Smooth muscle cell (in vitro differentiated cells): ENCODE results near the gene SH2B3. TPM values are rescaled to one million over a fixed set of nuclear protein-coding genes. Genes with fewer than 3 reads are reported as not detected.

Source experiments
- DNase-seq: peaks from one replicate; lab custom pipeline; 2025; ENCODE audit not compliant: unreplicated experiment; lab: John Stamatoyannopoulos, UW
- H2AFZ ChIP-seq: fragments of 200-600 bp; sonication (generic); 2 replicates; pipeline ENCODE4 v1.6.0; 2016; ENCODE audit warnings: antibody characterized with exemption, low read depth, mild to moderate bottlenecking
- H3F3A ChIP-seq: fragments of 200-600 bp; sonication (generic); 2 replicates; pipeline ENCODE4 v1.6.0; 2017; ENCODE audit warnings: antibody characterized with exemption, low read depth
- H3K27ac ChIP-seq: fragments of 200-600 bp; sonication (generic); 2 replicates; pipeline ENCODE4 v1.5.1; 2016; ENCODE audit warnings: low read depth, mild to moderate bottlenecking
- H3K27me3 ChIP-seq: fragments of 200-600 bp; sonication (generic); 2 replicates; pipeline ENCODE4 v1.6.1; 2016; ENCODE audit warnings: low read depth, mild to moderate bottlenecking
- H3K36me3 ChIP-seq: fragments of 200-600 bp; sonication (generic); 2 replicates; pipeline ENCODE4 v1.5.1; 2016; ENCODE audit warnings: low read depth
- H3K4me1 ChIP-seq: fragments of 200-600 bp; sonication (generic); 2 replicates; pipeline ENCODE4 v1.5.1; 2016; ENCODE audit warnings: low read depth
- H3K4me2 ChIP-seq: fragments of 200-600 bp; sonication (generic); 2 replicates; pipeline ENCODE4 v1.6.0; 2016; ENCODE audit warnings: mild to moderate bottlenecking
- H3K4me3 ChIP-seq: fragments of 200-600 bp; sonication (generic); 2 replicates; pipeline ENCODE4 v1.5.1; 2016; ENCODE audit warnings: mild to moderate bottlenecking
- H3K79me2 ChIP-seq: fragments of 200-600 bp; sonication (generic); 2 replicates; pipeline ENCODE4 v1.6.0; 2016; ENCODE audit warnings: low read depth, mild to moderate bottlenecking
- H3K9ac ChIP-seq: fragments of 200-600 bp; sonication (generic); 2 replicates; pipeline ENCODE4 v1.6.0; 2016; ENCODE audit warnings: low read depth
- H3K9me3 ChIP-seq: fragments of 200-600 bp; sonication (generic); replicated peaks from 2 replicates; pipeline ENCODE4 v1.5.1; 2016; ENCODE audit warnings: low read depth
- H4K20me1 ChIP-seq: fragments of 200-600 bp; sonication (generic); 2 replicates; pipeline ENCODE4 v1.6.0; 2016; ENCODE audit warnings: low read depth
- WGBS: methylation state at CpG from one replicate; pipeline ENCODE4 v1.1.7; 2016; ENCODE audit warnings: low lambda C conversion rate; 5-methylcytosine and 5-hydroxymethylcytosine counted together
- polyA plus RNA-seq: library from polyadenylated mRNA; unstranded; fragments of >200 nt; fragmentation: Nextera tagmentation; extraction: Ambion mirVana; gene quantifications from 2 replicates; pipeline ENCODE4 v1.2.1, GENCODE V29; 2016
- total RNA-seq: library from RNA; depleted of rRNA; stranded (reverse); fragments of >200 nt; gene quantifications from 2 replicates; pipeline ENCODE4 v1.2.3, GENCODE V29; 2014
- TF ChIP-seq, protein P1 (sequence below): fragments of 200-600 bp; sonication (generic); IDR thresholded peaks from 2 replicates; pipeline ENCODE4 v1.5.1; 2017; ENCODE audit warnings: borderline replicate concordance, mild to moderate bottlenecking, antibody characterized with exemption; ENCODE audit not compliant: insufficient read depth, poor library complexity, severe bottlenecking

SH2B3 gene
- total and polyA plus RNA-seq, 2 experiments from 2014 or later, result 4.7 to 5.2 TPM

GRCh38 chr12:111428081-111428727 is 22.5 kb downstream of the SH2B3 start:
- H3K27ac ChIP-seq, result no peak overlapping the region
- H3K79me2 ChIP-seq, result peaks cover 47% of the 10 kb centered on the region
- H2AFZ ChIP-seq, result no peak overlapping the region
- H3K4me2 ChIP-seq, result no peak overlapping the region
- H3K36me3 ChIP-seq, result no peaks in the 10 kb centered on the region
- no peaks in the 10 kb centered on the region for H3F3A ChIP-seq
- 97% methylated on average over 9 of the region's 9 CpGs for WGBS
- peaks cover 41% of the 10 kb centered on the region for H4K20me1 ChIP-seq
- H3K9ac ChIP-seq, result no peak overlapping the region
- no peak for DNase-seq
- peaks cover 8% of the 10 kb centered on the region for H3K4me1 ChIP-seq
- H3K27me3 ChIP-seq, result no peaks in the 10 kb centered on the region
- H3K4me3 ChIP-seq, result no peak overlapping the region
- no peaks in the 10 kb centered on the region for H3K9me3 ChIP-seq
- TF ChIP-seq, protein P1, sequence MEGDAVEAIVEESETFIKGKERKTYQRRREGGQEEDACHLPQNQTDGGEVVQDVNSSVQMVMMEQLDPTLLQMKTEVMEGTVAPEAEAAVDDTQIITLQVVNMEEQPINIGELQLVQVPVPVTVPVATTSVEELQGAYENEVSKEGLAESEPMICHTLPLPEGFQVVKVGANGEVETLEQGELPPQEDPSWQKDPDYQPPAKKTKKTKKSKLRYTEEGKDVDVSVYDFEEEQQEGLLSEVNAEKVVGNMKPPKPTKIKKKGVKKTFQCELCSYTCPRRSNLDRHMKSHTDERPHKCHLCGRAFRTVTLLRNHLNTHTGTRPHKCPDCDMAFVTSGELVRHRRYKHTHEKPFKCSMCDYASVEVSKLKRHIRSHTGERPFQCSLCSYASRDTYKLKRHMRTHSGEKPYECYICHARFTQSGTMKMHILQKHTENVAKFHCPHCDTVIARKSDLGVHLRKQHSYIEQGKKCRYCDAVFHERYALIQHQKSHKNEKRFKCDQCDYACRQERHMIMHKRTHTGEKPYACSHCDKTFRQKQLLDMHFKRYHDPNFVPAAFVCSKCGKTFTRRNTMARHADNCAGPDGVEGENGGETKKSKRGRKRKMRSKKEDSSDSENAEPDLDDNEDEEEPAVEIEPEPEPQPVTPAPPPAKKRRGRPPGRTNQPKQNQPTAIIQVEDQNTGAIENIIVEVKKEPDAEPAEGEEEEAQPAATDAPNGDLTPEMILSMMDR, result no peak

GRCh38 chr12:111428728-111429175 is 23.0 kb downstream of the SH2B3 start:
- DNase-seq, result no peak
- Histone ChIP-seq H3K4me1 (peaks cover 8% of the 10 kb centered on the region), H3K79me2 (peaks cover 47% of the 10 kb centered on the region), H3K27me3 (no peaks in the 10 kb centered on the region), H4K20me1 (peaks cover 45% of the 10 kb centered on the region), H2AFZ (no peak overlapping the region), H3K36me3 (no peaks in the 10 kb centered on the region), H3K4me3 (no peak overlapping the region), H3F3A (peaks cover 4% of the 10 kb centered on the region), H3K4me2 (no peak overlapping the region), H3K9ac (no peak overlapping the region), H3K27ac (no peak overlapping the region), H3K9me3 (no peaks in the 10 kb centered on the region)
- 88% methylated on average over 12 of the region's 21 CpGs for WGBS
- TF ChIP-seq, protein P1, result no peak

DNA sequence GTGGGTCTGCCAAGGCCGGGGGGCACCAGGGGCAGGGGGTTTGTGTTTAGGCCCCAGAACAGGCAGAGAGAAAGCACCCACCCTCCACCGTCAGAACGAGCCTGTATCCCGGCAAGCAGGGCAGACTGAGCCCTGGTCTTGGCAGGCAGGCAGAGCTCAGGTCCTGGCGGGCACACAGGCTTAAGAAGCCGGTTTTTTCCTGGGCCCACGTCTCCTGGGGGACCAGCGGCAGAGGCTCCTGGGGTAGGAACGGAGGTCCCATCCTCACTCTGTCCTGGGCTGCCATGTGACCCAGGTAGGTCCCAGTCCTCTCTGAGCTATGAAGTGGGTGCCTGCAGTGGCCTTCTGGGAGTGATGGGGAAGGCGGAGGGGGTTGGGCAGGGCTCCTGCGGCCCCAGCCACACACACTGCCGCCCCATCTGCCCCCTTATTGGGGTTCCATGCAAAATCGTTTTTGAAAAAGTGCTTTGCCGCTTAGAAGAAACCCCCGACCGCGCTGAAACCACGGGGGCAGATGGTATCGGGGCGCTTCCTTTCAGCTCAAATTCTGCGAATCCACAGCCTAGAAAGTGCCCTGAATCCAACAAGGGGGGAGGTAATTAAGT is 24.2 kb downstream of the SH2B3 start:
- Histone ChIP-seq H3K9me3 (no peaks in the 10 kb centered on the region), H3K4me1 (peaks cover 13% of the 10 kb centered on the region), H3K79me2 (peaks cover 42% of the 10 kb centered on the region), H3K9ac (no peak overlapping the region), H3K27me3 (no peaks in the 10 kb centered on the region), H3K4me3 (no peak overlapping the region), H3K4me2 (no peak overlapping the region), H4K20me1 (peaks cover 45% of the 10 kb centered on the region), H3F3A (peaks cover 13% of the 10 kb centered on the region), H3K27ac (no peak overlapping the region), H3K36me3 (no peaks in the 10 kb centered on the region), H2AFZ (no peak overlapping the region)
- TF ChIP-seq, protein P1, result no peak
- DNase-seq, result no peak
- WGBS, result 91% methylated on average over 21 of the region's 21 CpGs
